Neural cell (in vitro differentiated cells): ENCODE data around the gene RYK. TPM values are rescaled to one million over a fixed set of nuclear protein-coding genes. Genes with fewer than 3 reads are reported as not detected.

Source experiments
- H2AFZ ChIP-seq: fragments of 200-600, 300-800 bp; sonication (generic), shearing (Covaris generic); 2 replicates; pipeline ENCODE4 v1.6.0; 2014; ENCODE audit warnings: low read depth, mild to moderate bottlenecking, antibody characterized with exemption, low read length, moderate library complexity
- H3F3A ChIP-seq: fragments of 200-600 bp; shearing (Covaris generic); 2 replicates; pipeline ENCODE4 v1.6.1; 2016; ENCODE audit warnings: mild to moderate bottlenecking, moderate library complexity, mixed read lengths, antibody characterized with exemption, low read length; ENCODE audit not compliant: insufficient read depth, poor library complexity, severe bottlenecking
- H3K27ac ChIP-seq: fragments of 200-600, 300-800 bp; sonication (generic), shearing (Covaris generic); 2 replicates; pipeline ENCODE4 v1.5.1; 2014; ENCODE audit warnings: mild to moderate bottlenecking, low read length, moderate library complexity
- H3K27me3 ChIP-seq: fragments of 300-800, 200-600 bp; sonication (generic), shearing (Covaris generic); 2 replicates; pipeline ENCODE4 v1.6.0; 2014; ENCODE audit warnings: mild to moderate bottlenecking, low read depth, low read length, moderate library complexity; ENCODE audit not compliant: insufficient read depth
- H3K36me3 ChIP-seq: fragments of 300-800, 200-600 bp; sonication (generic), shearing (Covaris generic); 2 replicates; pipeline ENCODE4 v1.5.1; 2014; ENCODE audit warnings: mild to moderate bottlenecking, antibody characterized with exemption, low read length, moderate library complexity; ENCODE audit not compliant: insufficient read depth
- H3K4me2 ChIP-seq: fragments of 300-800, 200-600 bp; sonication (generic), shearing (Covaris generic); 2 replicates; pipeline ENCODE4 v1.6.0; 2014; ENCODE audit warnings: mild to moderate bottlenecking, low read length
- H3K4me3 ChIP-seq: fragments of 300-800, 200-600 bp; sonication (generic), shearing (Covaris generic); 2 replicates; pipeline ENCODE4 v1.5.1; 2014; ENCODE audit warnings: mild to moderate bottlenecking, low read length, moderate library complexity
- H3K79me2 ChIP-seq: fragments of 200-600 bp; shearing (Covaris generic); replicated peaks from 2 replicates; pipeline ENCODE4 v1.6.0; 2014; ENCODE audit warnings: mild to moderate bottlenecking, low read length, moderate library complexity; ENCODE audit not compliant: insufficient read depth
- H3K9ac ChIP-seq: fragments of 300-800, 200-600 bp; sonication (generic), shearing (Covaris generic); 2 replicates; pipeline ENCODE4 v1.6.1; 2016; ENCODE audit warnings: mild to moderate bottlenecking, low read length, mixed read lengths
- H3K9me2 ChIP-seq: fragments of 200-600 bp; shearing (Covaris generic); 2 replicates; pipeline ENCODE4 v1.6.1; 2016; ENCODE audit warnings: mild to moderate bottlenecking, low read length, mixed read lengths; ENCODE audit not compliant: insufficient read depth
- H3K9me3 ChIP-seq: fragments of 200-600, 300-800 bp; sonication (generic), shearing (Covaris generic); 2 replicates; pipeline ENCODE4 v1.6.1; 2016; ENCODE audit warnings: mild to moderate bottlenecking, mixed run types, low read length, moderate library complexity, mixed read lengths
- H4K20me1 ChIP-seq: fragments of 200-600 bp; shearing (Covaris generic); 2 replicates; pipeline ENCODE4 v1.6.1; 2016; ENCODE audit warnings: mild to moderate bottlenecking, mixed run types; ENCODE audit not compliant: insufficient read depth
- EP300 ChIP-seq: fragments of 450-650 bp; conservative IDR thresholded peaks from 2 replicates; pipeline ENCODE4 v1.6.1; 2014; ENCODE audit warnings: antibody characterized with exemption, mild to moderate bottlenecking, moderate library complexity; ENCODE audit not compliant: poor library complexity, severe bottlenecking
- EZH2 ChIP-seq: fragments of 200-600, 300-800 bp; shearing (Covaris generic), sonication (generic); IDR thresholded peaks from 2 replicates; pipeline ENCODE4 v1.6.1; 2014; ENCODE audit warnings: antibody characterized with exemption, low read length, borderline replicate concordance, mild to moderate bottlenecking; ENCODE audit not compliant: insufficient read depth, poor library complexity, severe bottlenecking
- MXI1 ChIP-seq: fragments of 450-650 bp; conservative IDR thresholded peaks from 2 replicates; pipeline ENCODE4 v1.6.1; 2014; ENCODE audit warnings: antibody characterized with exemption, mild to moderate bottlenecking; ENCODE audit not compliant: poor library complexity, severe bottlenecking
- POLR2AphosphoS5 ChIP-seq: IDR thresholded peaks from 2 replicates; pipeline ENCODE4 v1.6.1; 2012
- RAD21 ChIP-seq: fragments of 450-650 bp; conservative IDR thresholded peaks from 2 replicates; pipeline ENCODE4 v1.6.1; 2014; ENCODE audit warnings: antibody characterized with exemption, mild to moderate bottlenecking, moderate library complexity
- SMC3 ChIP-seq: fragments of 450-650 bp; conservative IDR thresholded peaks from 2 replicates; pipeline ENCODE4 v1.6.1; 2014; ENCODE audit warnings: antibody characterized with exemption, mild to moderate bottlenecking, moderate library complexity; ENCODE audit not compliant: poor library complexity
- TAF1 ChIP-seq: IDR thresholded peaks from 2 replicates; pipeline ENCODE4 v1.6.1; 2012; ENCODE audit warnings: low read depth
- polyA plus RNA-seq: library from polyadenylated mRNA; depleted of rRNA; stranded (reverse); fragments of >200 nt; gene quantifications from 2 replicates; pipeline ENCODE4 v1.2.3, GENCODE V29; 2014
- TF ChIP-seq, protein P1 (sequence below): fragments of 450-650 bp; IDR thresholded peaks from 2 replicates; pipeline ENCODE4 v1.5.1; 2014; ENCODE audit warnings: antibody characterized with exemption, mild to moderate bottlenecking, moderate library complexity; ENCODE audit not compliant: poor library complexity, severe bottlenecking
- TF ChIP-seq, protein P2 (sequence below): IDR thresholded peaks from 2 replicates; pipeline ENCODE4 v1.6.1; 2012; ENCODE audit warnings: borderline replicate concordance

The RYK gene
- polyA plus RNA-seq, 1 donor from 2014 or later: 68.6 TPM

- no peak overlapping the region for H2AFZ ChIP-seq
- H4K20me1 ChIP-seq: no peaks in the 10 kb centered on the region
- H3K4me3 ChIP-seq: no peak overlapping the region
- TF ChIP-seq, protein P1, sequence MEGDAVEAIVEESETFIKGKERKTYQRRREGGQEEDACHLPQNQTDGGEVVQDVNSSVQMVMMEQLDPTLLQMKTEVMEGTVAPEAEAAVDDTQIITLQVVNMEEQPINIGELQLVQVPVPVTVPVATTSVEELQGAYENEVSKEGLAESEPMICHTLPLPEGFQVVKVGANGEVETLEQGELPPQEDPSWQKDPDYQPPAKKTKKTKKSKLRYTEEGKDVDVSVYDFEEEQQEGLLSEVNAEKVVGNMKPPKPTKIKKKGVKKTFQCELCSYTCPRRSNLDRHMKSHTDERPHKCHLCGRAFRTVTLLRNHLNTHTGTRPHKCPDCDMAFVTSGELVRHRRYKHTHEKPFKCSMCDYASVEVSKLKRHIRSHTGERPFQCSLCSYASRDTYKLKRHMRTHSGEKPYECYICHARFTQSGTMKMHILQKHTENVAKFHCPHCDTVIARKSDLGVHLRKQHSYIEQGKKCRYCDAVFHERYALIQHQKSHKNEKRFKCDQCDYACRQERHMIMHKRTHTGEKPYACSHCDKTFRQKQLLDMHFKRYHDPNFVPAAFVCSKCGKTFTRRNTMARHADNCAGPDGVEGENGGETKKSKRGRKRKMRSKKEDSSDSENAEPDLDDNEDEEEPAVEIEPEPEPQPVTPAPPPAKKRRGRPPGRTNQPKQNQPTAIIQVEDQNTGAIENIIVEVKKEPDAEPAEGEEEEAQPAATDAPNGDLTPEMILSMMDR: no peak
- TF ChIP-seq MXI1: no peak
- TF ChIP-seq EP300: no peak
- TF ChIP-seq, protein P2, sequence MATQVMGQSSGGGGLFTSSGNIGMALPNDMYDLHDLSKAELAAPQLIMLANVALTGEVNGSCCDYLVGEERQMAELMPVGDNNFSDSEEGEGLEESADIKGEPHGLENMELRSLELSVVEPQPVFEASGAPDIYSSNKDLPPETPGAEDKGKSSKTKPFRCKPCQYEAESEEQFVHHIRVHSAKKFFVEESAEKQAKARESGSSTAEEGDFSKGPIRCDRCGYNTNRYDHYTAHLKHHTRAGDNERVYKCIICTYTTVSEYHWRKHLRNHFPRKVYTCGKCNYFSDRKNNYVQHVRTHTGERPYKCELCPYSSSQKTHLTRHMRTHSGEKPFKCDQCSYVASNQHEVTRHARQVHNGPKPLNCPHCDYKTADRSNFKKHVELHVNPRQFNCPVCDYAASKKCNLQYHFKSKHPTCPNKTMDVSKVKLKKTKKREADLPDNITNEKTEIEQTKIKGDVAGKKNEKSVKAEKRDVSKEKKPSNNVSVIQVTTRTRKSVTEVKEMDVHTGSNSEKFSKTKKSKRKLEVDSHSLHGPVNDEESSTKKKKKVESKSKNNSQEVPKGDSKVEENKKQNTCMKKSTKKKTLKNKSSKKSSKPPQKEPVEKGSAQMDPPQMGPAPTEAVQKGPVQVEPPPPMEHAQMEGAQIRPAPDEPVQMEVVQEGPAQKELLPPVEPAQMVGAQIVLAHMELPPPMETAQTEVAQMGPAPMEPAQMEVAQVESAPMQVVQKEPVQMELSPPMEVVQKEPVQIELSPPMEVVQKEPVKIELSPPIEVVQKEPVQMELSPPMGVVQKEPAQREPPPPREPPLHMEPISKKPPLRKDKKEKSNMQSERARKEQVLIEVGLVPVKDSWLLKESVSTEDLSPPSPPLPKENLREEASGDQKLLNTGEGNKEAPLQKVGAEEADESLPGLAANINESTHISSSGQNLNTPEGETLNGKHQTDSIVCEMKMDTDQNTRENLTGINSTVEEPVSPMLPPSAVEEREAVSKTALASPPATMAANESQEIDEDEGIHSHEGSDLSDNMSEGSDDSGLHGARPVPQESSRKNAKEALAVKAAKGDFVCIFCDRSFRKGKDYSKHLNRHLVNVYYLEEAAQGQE: no peak
- TF ChIP-seq POLR2AphosphoS5: no peak
- no peak for TF ChIP-seq RAD21
- TF ChIP-seq TAF1: no peak
- TF ChIP-seq SMC3: no peak
- no peak for TF ChIP-seq EZH2
- no peaks in the 10 kb centered on the region for H3K79me2 ChIP-seq
- no peaks in the 10 kb centered on the region for H3F3A ChIP-seq
- no peaks in the 10 kb centered on the region for H3K36me3 ChIP-seq
- H3K4me2 ChIP-seq: no peak overlapping the region
- no peaks in the 10 kb centered on the region for H3K9me3 ChIP-seq
- H3K9me2 ChIP-seq: no peaks in the 10 kb centered on the region
- no peaks in the 10 kb centered on the region for H3K27me3 ChIP-seq
- no peak overlapping the region for H3K27ac ChIP-seq
- H3K9ac ChIP-seq: no peak overlapping the region
Measured at GRCh38 chr3:134143828-134144401, 106.7 kb downstream of the RYK start.

DNA sequence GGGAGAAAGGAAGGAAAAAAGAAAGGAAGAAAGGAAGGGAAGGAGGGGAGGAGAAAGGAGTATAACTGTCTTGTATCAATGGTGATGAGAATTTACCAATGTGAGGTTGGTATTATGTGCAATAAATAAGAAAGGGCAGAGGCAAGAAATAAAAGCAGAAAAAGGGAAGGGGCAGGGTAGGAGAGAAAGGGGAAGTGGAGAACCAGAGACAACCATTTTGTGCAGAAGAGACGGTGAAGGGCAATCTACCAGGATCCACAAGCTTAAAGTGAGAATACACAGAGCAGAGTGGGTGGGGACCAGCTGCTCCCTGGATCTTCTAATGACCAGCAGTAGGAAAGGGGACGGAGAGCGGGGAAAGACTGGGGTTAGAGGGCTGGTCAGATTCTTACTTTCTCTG, 114.1 kb downstream of the RYK start:
- H3F3A ChIP-seq: no peaks in the 10 kb centered on the region
- H3K4me2 ChIP-seq: no peak overlapping the region
- H3K79me2 ChIP-seq: no peaks in the 10 kb centered on the region
- no peaks in the 10 kb centered on the region for H3K27me3 ChIP-seq
- no peaks in the 10 kb centered on the region for H4K20me1 ChIP-seq
- TF ChIP-seq SMC3: no peak
- no peak for TF ChIP-seq TAF1
- TF ChIP-seq POLR2AphosphoS5: no peak
- TF ChIP-seq, protein P2: no peak
- no peak for TF ChIP-seq MXI1
- no peak for TF ChIP-seq EZH2
- TF ChIP-seq, protein P1: no peak
- TF ChIP-seq RAD21: no peak
- no peak for TF ChIP-seq EP300
- H3K9me3 ChIP-seq: no peaks in the 10 kb centered on the region
- no peaks in the 10 kb centered on the region for H3K9me2 ChIP-seq
- H3K36me3 ChIP-seq: no peaks in the 10 kb centered on the region
- no peak overlapping the region for H3K4me3 ChIP-seq
- H3K27ac ChIP-seq: no peak overlapping the region
- no peak overlapping the region for H2AFZ ChIP-seq
- no peak overlapping the region for H3K9ac ChIP-seq
